ENCODE results near the gene SYNRG.
"Not testable (repeated sequence)": the region's sequence is repeated elsewhere in the genome, so short reads cannot be mapped to it uniquely, and the experiment has no call there.

Gene SYNRG

DNA sequence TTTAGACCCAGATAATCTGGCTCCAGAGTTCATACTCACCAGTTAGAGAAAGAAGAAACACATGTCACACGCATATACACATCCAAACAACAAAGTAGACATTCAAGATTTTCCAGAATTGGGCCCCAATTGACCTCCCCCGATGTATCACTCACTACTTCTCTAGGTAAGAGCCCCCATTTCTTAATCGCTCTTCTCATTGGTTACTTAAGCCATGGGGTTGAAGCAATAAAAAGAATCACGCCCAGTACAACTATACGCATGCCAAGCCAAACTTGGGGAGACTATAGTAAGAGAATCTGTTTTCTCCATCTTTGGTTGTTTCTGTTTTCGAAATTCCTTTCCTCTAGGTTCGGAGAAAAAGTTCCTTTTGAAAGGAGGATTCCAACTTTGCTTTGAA is 33.5 kb upstream of the SYNRG start:
- Histone ChIP-seq H3K4me2 (peak overlapping the region; percentile 100), H4K20me1 (ENCODE audit: insufficient read depth) (no peaks in the 10 kb centered on the region), H3K36me3 (ENCODE audit: insufficient read depth) (no peaks in the 10 kb centered on the region; the same call in 1 of the 2 replicates), H2AFZ (ENCODE audit: low read depth) (peak overlapping the region; percentile 95), H3K4me3 (IDR thresholded peaks at IDR 0.05; ENCODE audit: insufficient read depth, low read depth, low read length) (no peak overlapping the region), H3K79me2 (ENCODE audit: insufficient read depth, low read depth) (peaks cover 56% of the 10 kb centered on the region), H3K4me1 (ENCODE audit: low read depth, poor library complexity, severe bottlenecking) (peaks cover 22% of the 10 kb centered on the region), H3K9ac (peak overlapping the region; percentile 85), H3K27ac (peak overlapping the region; percentile 69), H3K27me3 (ENCODE audit: insufficient read depth, low read depth) (no peaks in the 10 kb centered on the region)
- TF ChIP-seq, protein P1, sequence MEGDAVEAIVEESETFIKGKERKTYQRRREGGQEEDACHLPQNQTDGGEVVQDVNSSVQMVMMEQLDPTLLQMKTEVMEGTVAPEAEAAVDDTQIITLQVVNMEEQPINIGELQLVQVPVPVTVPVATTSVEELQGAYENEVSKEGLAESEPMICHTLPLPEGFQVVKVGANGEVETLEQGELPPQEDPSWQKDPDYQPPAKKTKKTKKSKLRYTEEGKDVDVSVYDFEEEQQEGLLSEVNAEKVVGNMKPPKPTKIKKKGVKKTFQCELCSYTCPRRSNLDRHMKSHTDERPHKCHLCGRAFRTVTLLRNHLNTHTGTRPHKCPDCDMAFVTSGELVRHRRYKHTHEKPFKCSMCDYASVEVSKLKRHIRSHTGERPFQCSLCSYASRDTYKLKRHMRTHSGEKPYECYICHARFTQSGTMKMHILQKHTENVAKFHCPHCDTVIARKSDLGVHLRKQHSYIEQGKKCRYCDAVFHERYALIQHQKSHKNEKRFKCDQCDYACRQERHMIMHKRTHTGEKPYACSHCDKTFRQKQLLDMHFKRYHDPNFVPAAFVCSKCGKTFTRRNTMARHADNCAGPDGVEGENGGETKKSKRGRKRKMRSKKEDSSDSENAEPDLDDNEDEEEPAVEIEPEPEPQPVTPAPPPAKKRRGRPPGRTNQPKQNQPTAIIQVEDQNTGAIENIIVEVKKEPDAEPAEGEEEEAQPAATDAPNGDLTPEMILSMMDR (conservative IDR thresholded peaks at IDR 0.05; ENCODE audit: low read depth, low read length) = no peak

DNA sequence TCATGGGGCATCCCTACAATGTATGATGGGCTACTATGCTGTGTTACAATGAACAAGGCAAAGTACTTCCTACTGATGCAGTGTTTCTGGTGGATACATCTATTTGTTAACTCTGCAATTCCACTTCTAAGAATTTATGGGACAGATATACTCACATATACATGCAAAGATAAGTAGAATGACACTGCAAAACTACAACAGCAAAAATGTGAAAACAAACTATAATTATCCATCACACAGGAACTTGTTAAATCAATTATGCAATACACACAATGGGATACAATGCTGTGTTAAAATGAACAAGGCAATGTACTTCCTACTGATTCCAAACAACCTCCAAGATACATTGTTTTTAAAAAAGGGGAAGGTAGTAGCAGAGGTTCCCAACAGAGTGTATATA is 30.8 kb upstream of the SYNRG start:
- H2AFZ ChIP-seq (ENCODE audit: low read depth) = no peak overlapping the region
- peaks cover 22% of the 10 kb centered on the region for H3K4me1 ChIP-seq (ENCODE audit: low read depth, poor library complexity, severe bottlenecking)
- no peak overlapping the region for H3K4me3 ChIP-seq (IDR thresholded peaks at IDR 0.05; ENCODE audit: insufficient read depth, low read depth, low read length)
- H3K4me2 ChIP-seq = no peak overlapping the region
- H4K20me1 ChIP-seq (ENCODE audit: insufficient read depth) = no peaks in the 10 kb centered on the region
- peaks cover 13% of the 10 kb centered on the region; the same call in 1 of the 2 replicates for H3K36me3 ChIP-seq (ENCODE audit: insufficient read depth)
- H3K27me3 ChIP-seq (ENCODE audit: insufficient read depth, low read depth) = no peaks in the 10 kb centered on the region
- H3K9ac ChIP-seq = no peak overlapping the region
- H3K27ac ChIP-seq = no peak overlapping the region
- TF ChIP-seq, protein P1 (conservative IDR thresholded peaks at IDR 0.05; ENCODE audit: low read depth, low read length) = no peak
- peaks cover 65% of the 10 kb centered on the region for H3K79me2 ChIP-seq (ENCODE audit: insufficient read depth, low read depth)

DNA sequence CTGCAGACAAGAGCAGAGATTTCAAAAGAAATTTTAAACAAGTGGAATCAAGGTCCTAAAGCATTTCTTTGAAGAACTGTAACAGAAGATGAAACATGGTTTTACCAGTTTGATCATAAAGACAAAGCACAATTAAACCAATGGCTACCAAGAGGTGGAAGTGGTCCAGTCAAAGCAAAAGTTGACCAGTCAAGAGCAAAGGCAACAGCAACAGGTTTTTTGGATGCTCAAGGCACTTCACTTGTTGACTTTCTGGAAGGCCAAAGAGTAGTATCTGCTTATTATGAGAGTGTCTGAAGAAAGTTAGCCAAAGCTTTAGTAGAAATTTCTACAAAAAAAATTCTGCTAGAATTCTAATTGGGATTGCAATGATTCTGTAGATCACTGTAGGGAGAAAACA is 28.7 kb upstream of the SYNRG start:
- Histone ChIP-seq H2AFZ (ENCODE audit: low read depth) (no peak overlapping the region), H3K4me3 (IDR thresholded peaks at IDR 0.05; ENCODE audit: insufficient read depth, low read depth, low read length) (no peak overlapping the region), H3K4me1 (ENCODE audit: low read depth, poor library complexity, severe bottlenecking) (peaks cover 17% of the 10 kb centered on the region), H3K27me3 (ENCODE audit: insufficient read depth, low read depth) (no peaks in the 10 kb centered on the region), H3K27ac (no peak overlapping the region), H3K36me3 (ENCODE audit: insufficient read depth) (peaks cover 13% of the 10 kb centered on the region; the same call in 1 of the 2 replicates), H3K9ac (no peak overlapping the region), H4K20me1 (ENCODE audit: insufficient read depth) (no peaks in the 10 kb centered on the region), H3K79me2 (ENCODE audit: insufficient read depth, low read depth) (peaks cover 62% of the 10 kb centered on the region), H3K4me2 (no peak overlapping the region)
- TF ChIP-seq, protein P1 (conservative IDR thresholded peaks at IDR 0.05; ENCODE audit: low read depth, low read length) = no peak

DNA sequence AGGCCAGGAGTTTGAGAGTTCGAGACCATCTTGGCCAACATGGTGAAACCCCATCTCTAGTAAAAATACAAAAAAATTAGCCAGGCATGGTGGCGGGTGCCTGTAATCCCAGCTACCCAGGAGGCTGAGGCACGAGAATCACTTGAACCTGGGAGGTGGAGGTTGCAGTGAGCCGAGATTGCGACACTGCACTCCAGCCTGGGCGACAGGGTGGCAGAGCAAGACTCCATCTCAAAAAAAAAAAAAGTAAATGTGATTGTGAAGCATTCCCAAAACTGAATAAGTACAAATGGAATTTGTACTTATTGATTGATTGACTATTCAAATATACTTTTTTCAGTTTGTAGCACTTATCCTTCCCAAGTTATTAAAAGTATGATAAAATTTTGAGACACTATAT is 7.2 kb upstream of the SYNRG start:
- not testable (repeated sequence) for H3K9ac ChIP-seq
- H3K36me3 ChIP-seq (ENCODE audit: insufficient read depth) = peaks cover 12% of the 10 kb centered on the region

DNA sequence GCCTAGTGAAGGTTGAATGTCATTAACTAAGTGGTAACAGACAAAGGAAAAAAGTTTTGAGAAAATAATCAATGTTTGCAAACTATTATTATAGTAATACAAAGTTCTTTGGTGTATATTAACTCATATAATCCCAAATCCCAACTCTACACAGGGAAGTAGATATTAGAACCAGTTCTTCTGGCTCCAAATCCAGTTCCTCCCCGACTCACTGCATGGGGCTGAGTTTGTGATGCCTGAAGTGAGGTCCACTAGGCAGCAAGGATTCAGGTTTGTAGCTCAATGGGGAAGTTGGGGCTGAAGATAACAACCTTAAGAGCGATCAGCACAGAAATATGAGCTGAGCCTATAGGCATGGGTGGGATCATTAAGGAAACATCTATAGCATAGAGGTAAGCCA is 5.6 kb upstream of the SYNRG start:
- Histone ChIP-seq H3K4me1 (ENCODE audit: low read depth, poor library complexity, severe bottlenecking) (peaks cover 12% of the 10 kb centered on the region), H3K27me3 (ENCODE audit: insufficient read depth, low read depth) (no peaks in the 10 kb centered on the region), H3K36me3 (ENCODE audit: insufficient read depth) (peaks cover 7% of the 10 kb centered on the region), H2AFZ (ENCODE audit: low read depth) (no peak overlapping the region), H3K4me2 (no peak overlapping the region), H3K79me2 (ENCODE audit: insufficient read depth, low read depth) (no peaks in the 10 kb centered on the region), H3K9ac (no peak overlapping the region), H3K27ac (no peak overlapping the region), H3K4me3 (IDR thresholded peaks at IDR 0.05; ENCODE audit: insufficient read depth, low read depth, low read length) (no peak overlapping the region), H4K20me1 (ENCODE audit: insufficient read depth) (no peaks in the 10 kb centered on the region)
- TF ChIP-seq, protein P1 (conservative IDR thresholded peaks at IDR 0.05; ENCODE audit: low read depth, low read length) = no peak

More for the DNA sequence above, 7.2 kb upstream of the SYNRG start:
- H2AFZ ChIP-seq (ENCODE audit: low read depth); H4K20me1 ChIP-seq (ENCODE audit: insufficient read depth); H3K27ac ChIP-seq; H3K27me3 ChIP-seq (ENCODE audit: insufficient read depth, low read depth); H3K79me2 ChIP-seq (ENCODE audit: insufficient read depth, low read depth); H3K4me1 ChIP-seq (ENCODE audit: low read depth, poor library complexity, severe bottlenecking); H3K4me3 ChIP-seq (IDR thresholded peaks at IDR 0.05; ENCODE audit: insufficient read depth, low read depth, low read length); H3K4me2 ChIP-seq: not testable (repeated sequence)

All from KMS-11 (cell line).